Adrenal gland (tissue), 12 donors: ENCODE results near the gene C1R. TPM values are rescaled to one million over a fixed set of nuclear protein-coding genes. Genes with fewer than 3 reads are reported as not detected.

ENCODE experiments used
- DNase-seq, 7 donors: peaks; one replicate each; pipeline ENCODE4 v3.0.0-alpha.2; 2019 to 2020
- H3K27ac ChIP-seq, 5 donors: fragments of 200-600 bp; sonication (generic) in 4 of 5; 1 replicate in 3 of 5; 2 replicates in 2 of 5; pipeline versions ENCODE4 v1.5.1 to v1.8.0; 2016 to 2020; ENCODE audit warnings: mild to moderate bottlenecking in 1 of 5
- H3K27me3 ChIP-seq: fragments of 200-600 bp; 2 replicates; pipeline ENCODE4 v1.8.0; 2021
- H3K36me3 ChIP-seq, 2 donors: fragments of 200-600 bp; replicated peaks in 1 of 2; 1 replicate in 1 of 2; 2 replicates in 1 of 2; pipeline versions ENCODE4 v1.5.1 to v1.8.0; 2018 to 2022
- H3K4me1 ChIP-seq, 2 donors: fragments of 200-600 bp; replicated peaks in 1 of 2; 1 replicate in 1 of 2; 2 replicates in 1 of 2; pipeline versions ENCODE4 v1.5.1 to v1.8.0; 2018 to 2021
- H3K4me3 ChIP-seq, 4 donors: fragments of 200-600 bp; sonication (generic) in 3 of 4; one replicate each; pipeline ENCODE4 v1.5.1; 2016 to 2018
- H3K9me3 ChIP-seq, 3 donors: fragments of 200-600 bp; sonication (generic) in 1 of 3; replicated peaks in 1 of 3; 1 replicate in 2 of 3; 2 replicates in 1 of 3; pipeline versions ENCODE4 v1.5.1 to v1.8.0; 2016 to 2021
- POLR2A ChIP-seq, 2 donors: fragments of 450-650 bp; IDR thresholded peaks; one replicate each; pipeline ENCODE4 v1.6.1; 2017; ENCODE audit warnings: antibody characterized with exemption in 2 of 2, mild to moderate bottlenecking in 2 of 2, moderate library complexity in 1 of 2
- WGBS, 4 donors: extraction: QIAGEN DNeasy Blood & Tissue Kit in 2 of 4; methylation state at CpG; one replicate each; pipeline versions ENCODE4 v1.1.5 to v1.1.7; 2013 to 2017; 5-methylcytosine and 5-hydroxymethylcytosine counted together
- intact Hi-C, 2 donors: fragments of 100-400 bp; cut with DNase I; formaldehyde crosslinking; loops; one replicate each; pipeline versions ENCODE4 v1.14.1 to v1.15.0; 2022 to 2023
- polyA plus RNA-seq, 3 donors: library from polyadenylated mRNA; stranded (reverse); fragments of 200-250 nt in 2 of 3; fragments of 350-450 nt in 1 of 3; fragmentation: Illumina TruSeq in 1 of 3; extraction: RNeasy Lipid Tissue Mini Kit (QIAGEN cat#74804) in 1 of 3; gene quantifications; one replicate each; pipeline ENCODE4 v1.2.3, GENCODE V29; 2013 to 2014
- total RNA-seq, 9 donors: library from RNA; depleted of rRNA in 4 of 9; stranded (reverse); fragments of >200 nt in 4 of 9; fragments of 120-200 nt in 1 of 9; fragmentation: NEBNext Ultra II Directional in 1 of 9; extraction: Animal tissue kit (Norgen Biotek cat#: 25700) in 1 of 9; gene quantifications; one replicate each; pipeline versions ENCODE4 v1.1.0 to v1.2.4, GENCODE V29; 2013 to 2023
- TF ChIP-seq, protein P1 (sequence below), 6 experiments: fragments of 450-650 bp in 4 of 6; fragments of 200-600 bp in 2 of 6; sonication (generic) in 1 of 6; IDR thresholded peaks; 1 replicate in 5 of 6; 2 replicates in 1 of 6; pipeline versions ENCODE4 v1.5.1 to v1.8.0; 2016 to 2021; ENCODE audit warnings: antibody characterized with exemption in 6 of 6, mild to moderate bottlenecking in 2 of 6, moderate library complexity in 1 of 6
- donor health status: healthy with polysubstance abuse.
- donor health status: Bipolar disorder and iron deficiency.
- donor health status: DM: yes; HTN: yes; CAD: no.
- donor health status: DM: no; HTN: no; CAD: no.
- donor health status: DM: no; HTN: no; CAD: no.
- donor health status: DM: yes; HTN: yes; CAD: no.

Gene C1R
- total and polyA plus RNA-seq, 12 donors = 10.3 to 1,160 (median 366) TPM

DNA sequence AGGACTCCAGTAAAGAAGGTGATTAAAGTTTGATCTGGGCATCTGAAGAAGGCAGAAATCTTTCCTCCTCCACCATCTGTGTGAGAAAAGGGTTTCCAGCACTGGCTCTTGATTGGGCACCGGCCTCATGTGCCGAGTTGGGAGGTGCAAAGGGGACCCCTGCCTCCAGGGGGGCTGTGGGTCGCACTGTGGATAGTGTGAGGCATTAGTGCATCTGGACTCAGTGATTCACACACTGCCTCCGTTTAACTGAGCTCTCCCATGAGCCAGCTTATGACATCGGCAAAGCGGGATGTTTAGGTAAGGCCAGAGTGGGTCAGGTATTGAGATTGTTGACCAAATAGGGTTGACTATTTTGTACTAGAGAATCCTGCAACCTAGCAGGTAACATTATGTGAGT is 22.9 kb downstream of the C1R start:
- Histone ChIP-seq H3K9me3 (no peaks in the 10 kb centered on the region), H3K27me3 (no peaks in the 10 kb centered on the region), H3K4me3 (no peak overlapping the region), H3K27ac (no peak overlapping the region), H3K36me3 (no peaks in the 10 kb centered on the region), H3K4me1 (no peaks in the 10 kb centered on the region)
- no peak for DNase-seq
- WGBS, 4 donors = 85 to 92% (median 87%) methylated on average over 4 to 6 of the region's 6 CpGs
- intact Hi-C loops = no loop called here
- TF ChIP-seq POLR2A (IDR thresholded peaks at IDR 0.05) = no peak
- TF ChIP-seq, protein P1, sequence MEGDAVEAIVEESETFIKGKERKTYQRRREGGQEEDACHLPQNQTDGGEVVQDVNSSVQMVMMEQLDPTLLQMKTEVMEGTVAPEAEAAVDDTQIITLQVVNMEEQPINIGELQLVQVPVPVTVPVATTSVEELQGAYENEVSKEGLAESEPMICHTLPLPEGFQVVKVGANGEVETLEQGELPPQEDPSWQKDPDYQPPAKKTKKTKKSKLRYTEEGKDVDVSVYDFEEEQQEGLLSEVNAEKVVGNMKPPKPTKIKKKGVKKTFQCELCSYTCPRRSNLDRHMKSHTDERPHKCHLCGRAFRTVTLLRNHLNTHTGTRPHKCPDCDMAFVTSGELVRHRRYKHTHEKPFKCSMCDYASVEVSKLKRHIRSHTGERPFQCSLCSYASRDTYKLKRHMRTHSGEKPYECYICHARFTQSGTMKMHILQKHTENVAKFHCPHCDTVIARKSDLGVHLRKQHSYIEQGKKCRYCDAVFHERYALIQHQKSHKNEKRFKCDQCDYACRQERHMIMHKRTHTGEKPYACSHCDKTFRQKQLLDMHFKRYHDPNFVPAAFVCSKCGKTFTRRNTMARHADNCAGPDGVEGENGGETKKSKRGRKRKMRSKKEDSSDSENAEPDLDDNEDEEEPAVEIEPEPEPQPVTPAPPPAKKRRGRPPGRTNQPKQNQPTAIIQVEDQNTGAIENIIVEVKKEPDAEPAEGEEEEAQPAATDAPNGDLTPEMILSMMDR (IDR thresholded peaks at IDR 0.05) = no peak

DNA sequence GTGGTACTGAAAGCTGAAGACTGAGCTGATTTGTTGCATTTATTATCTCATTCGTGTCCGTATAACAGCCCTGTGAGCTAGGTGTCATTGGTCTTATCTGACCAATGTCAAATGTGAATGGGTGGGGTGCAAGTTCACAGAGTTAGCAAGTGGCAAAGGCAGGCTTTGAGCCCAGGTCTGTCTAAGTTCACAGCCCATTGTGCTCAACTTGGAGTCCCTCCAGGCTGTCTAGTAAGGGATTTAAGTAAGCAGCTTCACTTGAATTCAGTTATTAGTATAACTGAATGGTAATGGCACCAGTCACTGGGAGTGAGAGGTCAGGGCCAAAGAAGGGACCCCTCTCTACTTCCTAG is 23.3 kb downstream of the C1R start:
- Histone ChIP-seq H3K36me3 (no peaks in the 10 kb centered on the region), H3K9me3 (no peaks in the 10 kb centered on the region), H3K4me3 (no peak overlapping the region), H3K4me1 (no peaks in the 10 kb centered on the region), H3K27me3 (no peaks in the 10 kb centered on the region), H3K27ac (peak overlapping the region in 1 of 5 donors; percentile 18)
- no peak for DNase-seq
- intact Hi-C loops = no loop called here
- TF ChIP-seq, protein P1 (IDR thresholded peaks at IDR 0.05) = no peak
- TF ChIP-seq POLR2A (IDR thresholded peaks at IDR 0.05) = no peak
- WGBS, 4 donors = 49 to 77% (median 75%) methylated on average over 2 of the region's 2 CpGs

DNA sequence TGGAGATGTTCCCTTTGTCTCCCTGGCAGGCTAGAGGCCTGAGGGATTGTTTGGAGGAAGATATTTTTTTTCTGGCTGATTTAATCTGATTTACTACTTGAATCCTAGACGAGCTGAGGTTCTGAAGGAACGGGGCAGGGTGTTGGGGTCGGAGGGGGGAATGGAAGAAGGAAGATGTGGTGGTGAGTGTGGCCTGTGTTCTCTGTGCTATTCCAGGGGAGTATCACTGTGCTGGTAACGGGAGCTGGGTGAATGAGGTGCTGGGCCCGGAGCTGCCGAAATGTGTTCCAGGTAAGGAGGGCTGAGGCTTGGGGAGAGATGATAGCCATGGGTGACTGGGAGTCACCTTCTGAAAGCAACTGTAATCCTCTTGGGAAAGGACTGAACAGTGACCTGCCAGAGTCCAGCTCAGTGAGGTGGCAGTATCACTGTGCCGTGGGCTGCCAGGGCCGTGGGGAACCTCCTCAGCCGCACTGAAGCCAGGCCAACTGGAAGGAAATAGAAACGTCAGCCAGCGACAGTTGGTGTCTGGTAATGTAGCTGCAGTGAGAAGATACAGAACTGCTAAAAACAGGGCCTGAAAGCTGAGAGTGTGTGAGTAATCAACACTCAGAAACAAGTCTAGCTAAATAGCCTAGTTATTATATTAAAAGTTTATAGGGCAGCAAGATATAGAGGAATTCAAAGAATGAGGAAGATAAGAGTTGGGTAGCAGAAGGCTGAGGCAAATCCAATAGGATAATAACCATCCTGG is 23.8 kb downstream of the C1R start:
- no peaks in the 10 kb centered on the region for H3K36me3 ChIP-seq
- H3K4me1 ChIP-seq = no peaks in the 10 kb centered on the region
- WGBS, 4 donors = 68 to 80% (median 76%) methylated on average over 8 to 11 of the region's 11 CpGs
- no peak for DNase-seq
- H3K4me3 ChIP-seq = no peak overlapping the region
- H3K27ac ChIP-seq = peak overlapping the region in 1 of 5 donors; percentile 18
- intact Hi-C loops = no loop called here
- no peaks in the 10 kb centered on the region for H3K27me3 ChIP-seq
- no peaks in the 10 kb centered on the region for H3K9me3 ChIP-seq
- TF ChIP-seq, protein P1 (IDR thresholded peaks at IDR 0.05) = no peak
- no peak for TF ChIP-seq POLR2A (IDR thresholded peaks at IDR 0.05)

DNA sequence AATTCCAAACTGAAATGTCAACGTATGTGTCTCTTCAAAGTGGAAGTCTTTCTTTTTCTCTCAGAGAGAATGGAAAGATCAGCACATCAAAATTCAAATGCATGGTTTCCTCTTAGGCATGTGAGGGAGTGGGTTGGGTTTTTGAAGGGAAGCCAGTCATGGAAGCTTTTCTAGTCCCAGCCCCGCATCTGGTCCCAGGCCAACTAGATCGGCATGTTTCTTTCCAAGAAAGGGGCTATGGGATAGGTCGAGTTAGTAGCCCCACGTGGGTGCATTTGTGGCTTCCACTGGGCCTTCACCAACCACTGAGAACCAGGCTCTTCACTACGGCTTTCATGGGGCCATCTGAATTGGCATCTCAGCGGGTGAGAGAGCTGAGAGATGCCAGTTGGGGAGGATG is 25.1 kb downstream of the C1R start:
- Histone ChIP-seq H3K36me3 (no peaks in the 10 kb centered on the region), H3K4me1 (no peaks in the 10 kb centered on the region), H3K4me3 (no peak overlapping the region), H3K27ac (no peak overlapping the region), H3K27me3 (no peaks in the 10 kb centered on the region), H3K9me3 (no peaks in the 10 kb centered on the region)
- intact Hi-C loops = no loop called here
- no peak for DNase-seq
- WGBS, 4 donors = 79 to 89% (median 85%) methylated on average over 6 to 7 of the region's 7 CpGs
- TF ChIP-seq, protein P1 (IDR thresholded peaks at IDR 0.05) = no peak
- no peak for TF ChIP-seq POLR2A (IDR thresholded peaks at IDR 0.05)
